Activated gamma-delta T cell (primary cell): ENCODE measurements around the gene TXNRD3.
"Not testable (repeated sequence)": the region's sequence is repeated elsewhere in the genome, so short reads cannot be mapped to it uniquely, and the experiment has no call there.

Experiments used
- DNase-seq: peaks from one replicate; lab custom pipeline; 2025; lab: John Stamatoyannopoulos, UW

Gene TXNRD3

DNA sequence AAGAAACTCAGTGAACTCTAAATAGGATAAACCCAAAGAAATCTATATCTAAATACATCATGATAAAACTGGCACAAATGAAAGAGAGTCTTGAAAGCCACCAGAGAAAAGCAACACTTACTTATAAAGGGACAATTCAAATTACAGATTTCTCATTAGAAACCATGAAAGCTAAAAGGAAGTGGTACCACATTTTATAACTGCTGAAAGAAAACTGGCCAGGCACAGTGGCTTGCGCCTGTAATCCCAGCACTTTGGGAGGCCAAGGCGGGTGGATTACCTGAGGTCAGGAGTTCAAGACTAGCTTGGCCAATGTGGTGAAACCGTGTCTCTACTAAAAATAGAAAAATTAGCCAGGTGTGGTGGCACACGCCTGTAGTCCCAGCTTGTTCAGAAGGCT is 59.4 kb downstream of the TXNRD3 start:
- DNase-seq = not testable (repeated sequence)

DNA sequence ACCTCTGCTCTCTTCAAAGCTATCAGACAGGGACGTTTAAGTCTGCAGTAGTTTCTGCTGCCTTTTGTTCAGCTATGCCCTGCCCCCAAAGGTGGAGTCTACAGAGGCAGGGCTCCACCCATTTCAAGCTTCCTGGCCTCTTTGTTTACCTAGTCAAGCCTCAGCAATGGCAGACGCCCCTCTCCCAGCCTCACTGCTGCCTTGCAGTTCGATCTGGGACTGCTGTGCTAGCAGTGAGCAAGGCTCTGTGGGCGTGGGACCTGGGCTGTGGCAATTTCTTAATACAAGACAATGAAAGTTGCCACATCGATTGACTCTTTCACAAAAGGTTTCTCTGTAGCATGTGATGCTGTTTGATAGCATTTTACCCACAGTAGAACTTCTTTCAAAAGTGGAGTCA is 63.4 kb downstream of the TXNRD3 start:
- not testable (repeated sequence) for DNase-seq

DNA sequence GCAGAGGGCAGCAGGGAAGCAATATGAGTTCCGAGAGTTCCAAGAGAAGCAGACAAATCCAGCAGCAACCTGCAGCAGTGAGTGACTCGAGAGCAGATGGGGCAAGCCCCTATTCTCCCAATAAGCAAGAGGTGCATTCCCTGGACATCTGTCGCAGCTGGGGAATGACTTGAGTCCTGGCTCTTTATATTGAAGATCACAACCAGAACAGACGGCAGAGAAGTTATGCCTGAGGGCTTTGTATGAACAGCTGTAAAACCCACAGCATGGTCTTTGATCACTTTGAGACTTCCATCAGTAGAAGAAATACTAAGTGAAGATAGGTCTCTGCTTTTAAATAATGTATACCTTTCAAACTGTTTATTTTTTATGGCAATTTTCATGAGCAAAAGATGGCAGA is 72.6 kb downstream of the TXNRD3 start:
- DNase-seq = no peak

DNA sequence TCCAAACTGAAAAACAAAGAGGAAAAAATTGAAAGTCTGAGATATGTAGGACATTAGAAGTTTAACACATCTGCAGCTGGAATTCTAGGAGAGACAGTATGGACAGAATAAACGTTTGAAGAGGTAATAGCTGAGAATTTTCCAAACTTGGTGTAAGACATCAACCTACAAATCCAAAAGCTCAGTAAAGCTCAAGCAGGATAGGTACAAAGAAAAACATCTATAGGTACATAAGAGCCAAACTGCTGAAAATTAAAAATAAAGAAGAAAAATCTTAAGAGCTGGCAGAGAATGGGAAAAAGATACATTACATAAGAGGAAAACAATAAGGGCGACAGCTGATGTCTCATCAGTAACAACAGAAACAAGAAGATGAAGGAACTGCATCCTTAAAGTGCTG is 73.4 kb downstream of the TXNRD3 start:
- DNase-seq = no peak

DNA sequence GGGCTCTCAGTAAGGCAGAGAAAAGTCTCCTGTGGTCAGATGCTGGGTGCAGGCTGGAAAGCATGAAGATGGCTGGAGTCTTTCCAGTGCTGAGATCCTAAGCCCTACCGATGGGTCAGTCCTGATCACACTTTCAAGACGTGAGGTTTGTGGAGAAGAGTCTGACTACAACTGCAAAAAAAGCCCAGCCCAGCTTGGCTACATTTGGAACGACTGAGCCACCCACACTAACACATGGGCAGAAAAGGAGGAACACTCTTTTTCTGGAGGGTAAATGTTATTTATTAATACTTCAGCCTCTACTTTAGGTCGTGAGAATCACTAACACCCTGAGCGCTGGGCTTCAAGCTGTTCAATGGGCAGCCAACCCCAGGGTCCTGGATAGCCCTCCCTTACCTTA is 74.2 kb downstream of the TXNRD3 start:
- no peak for DNase-seq

DNA sequence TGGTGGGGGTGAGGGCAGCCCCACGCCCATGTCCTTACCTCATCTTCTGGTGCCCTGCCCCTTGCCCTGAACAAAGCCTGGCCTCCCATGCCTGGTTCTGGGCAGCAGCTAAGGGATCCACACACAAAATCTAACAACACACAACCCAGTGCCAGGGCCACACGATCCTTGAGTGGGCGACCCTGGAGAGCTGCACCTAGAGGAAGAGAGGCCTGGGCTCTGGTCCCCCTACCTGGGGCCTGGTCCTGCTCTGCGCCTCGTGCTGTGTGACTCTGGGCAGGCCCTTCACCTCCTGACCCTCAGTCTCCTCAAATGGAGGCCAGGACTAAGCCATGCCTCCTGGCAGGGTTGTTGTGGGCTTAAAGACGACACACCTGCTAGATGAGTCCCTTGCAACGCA is 76.2 kb downstream of the TXNRD3 start:
- DNase-seq = no peak

DNA sequence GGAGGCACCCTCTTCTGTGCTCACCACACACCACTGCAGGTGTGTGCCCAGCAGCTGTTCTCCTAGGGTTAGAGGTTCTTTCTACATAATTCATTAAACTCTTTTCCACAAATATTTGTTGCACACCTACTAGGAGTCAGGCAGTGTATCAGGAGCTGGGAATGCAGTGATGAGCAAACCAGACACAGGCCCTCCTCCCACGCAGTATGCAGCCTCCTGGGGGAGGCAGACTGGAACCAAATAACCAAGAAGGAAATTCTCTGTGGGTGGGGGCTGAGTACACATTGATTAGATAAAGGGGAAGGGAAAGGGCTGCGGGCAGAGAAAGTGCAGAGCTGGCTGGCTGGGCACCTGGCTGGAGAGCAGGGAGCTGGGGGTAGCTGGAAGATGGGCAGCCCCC is 77.7 kb downstream of the TXNRD3 start:
- no peak for DNase-seq

DNA sequence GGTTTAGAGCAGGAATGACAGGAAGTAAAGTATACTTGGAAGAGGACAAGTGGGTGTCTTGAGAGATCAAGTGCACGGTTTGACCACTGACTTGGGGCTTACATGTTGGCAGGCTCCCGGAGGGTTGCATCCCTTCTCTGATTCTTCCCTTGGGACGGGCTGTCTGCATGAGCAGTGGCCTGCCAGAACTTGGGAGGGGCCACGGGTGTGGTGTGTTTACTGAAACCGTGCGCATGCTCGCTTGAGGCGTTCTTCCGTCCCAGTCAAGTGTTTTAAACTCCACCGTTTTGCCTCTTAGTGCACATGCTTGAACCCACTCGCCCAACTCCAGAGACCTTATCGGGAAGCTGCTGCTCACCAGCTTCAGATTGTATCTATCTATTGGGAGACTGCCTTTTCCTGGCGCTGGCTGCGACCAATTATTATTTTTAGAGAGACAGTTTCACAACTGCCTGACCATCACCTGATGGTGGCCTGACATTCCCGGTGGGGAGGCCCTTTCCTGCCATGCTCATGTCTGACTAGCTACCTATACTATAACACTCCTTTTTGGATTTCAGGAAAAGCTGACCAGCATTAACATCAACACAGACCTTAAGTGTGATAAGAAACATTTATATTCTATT is 81.3 kb downstream of the TXNRD3 start:
- no peak for DNase-seq

DNA sequence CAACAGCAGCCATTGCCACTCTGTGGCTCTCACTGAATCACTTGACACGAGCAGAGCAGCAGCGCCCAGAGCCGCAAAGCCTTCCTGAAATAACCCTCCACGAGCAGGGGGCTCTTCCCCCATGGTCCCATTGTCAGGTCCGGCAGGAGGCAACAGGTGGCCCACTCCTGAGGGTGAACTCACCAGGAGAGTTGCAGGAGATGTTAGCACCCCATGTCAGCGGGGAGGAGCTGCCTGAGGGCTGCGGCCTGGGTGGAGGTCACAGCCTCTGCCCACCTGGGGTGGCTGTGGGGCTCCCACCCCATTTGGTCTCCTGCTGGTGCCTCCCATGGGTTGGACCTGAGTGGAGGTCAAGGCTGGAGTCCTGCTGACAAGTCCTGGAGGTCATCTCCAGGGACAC is 83.8 kb downstream of the TXNRD3 start:
- DNase-seq = no peak

DNA sequence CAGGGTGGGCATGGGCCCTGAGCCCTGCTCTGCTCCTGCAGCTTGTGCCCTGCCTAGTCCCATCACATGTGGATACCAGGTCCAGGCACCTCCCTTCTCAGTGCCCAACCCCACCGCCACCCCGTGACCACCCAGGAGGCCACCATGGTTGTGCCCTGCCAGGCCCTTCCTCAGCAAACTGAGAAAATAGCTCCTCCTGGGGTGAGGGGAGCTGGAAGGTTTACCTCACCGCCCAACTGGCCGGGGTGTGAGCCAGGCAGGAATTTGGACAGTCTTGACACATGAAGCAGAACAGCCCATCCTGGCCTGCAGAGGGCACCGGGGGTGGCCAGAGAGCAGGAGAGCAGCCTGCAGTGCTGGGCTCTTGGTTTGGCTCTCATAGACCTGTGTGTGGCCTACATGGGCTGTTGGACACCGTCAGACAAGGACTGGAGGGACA is 84.8 kb downstream of the TXNRD3 start:
- no peak for DNase-seq

DNA sequence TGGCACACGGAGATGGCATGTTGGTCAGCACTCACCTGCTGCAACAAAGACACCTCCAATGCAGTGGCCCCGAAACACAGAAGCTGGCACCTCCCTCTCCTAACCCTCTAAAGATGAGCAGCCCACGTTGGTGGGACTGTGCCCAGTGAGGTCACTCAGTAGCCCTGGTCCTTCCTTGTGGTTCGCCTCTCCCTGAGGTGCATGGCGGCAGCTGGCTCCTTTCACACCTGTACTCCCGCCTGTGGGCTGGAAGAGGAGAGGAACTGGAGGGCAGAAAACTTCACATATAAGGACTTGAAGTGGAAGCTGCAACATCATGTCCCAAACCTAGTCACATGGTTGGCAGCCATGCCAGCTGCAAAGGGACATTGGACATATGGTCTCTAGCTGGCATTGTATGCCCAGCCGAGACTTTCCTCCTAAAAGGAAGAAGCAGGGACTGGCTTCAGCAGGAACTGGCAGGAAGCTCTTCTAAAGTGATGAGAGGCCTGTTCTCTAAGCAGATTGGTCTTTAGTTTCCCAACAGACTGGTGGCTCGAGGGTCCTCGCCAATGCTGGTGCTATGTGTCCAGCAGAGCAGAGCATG is 85.4 kb downstream of the TXNRD3 start:
- DNase-seq = no peak

DNA sequence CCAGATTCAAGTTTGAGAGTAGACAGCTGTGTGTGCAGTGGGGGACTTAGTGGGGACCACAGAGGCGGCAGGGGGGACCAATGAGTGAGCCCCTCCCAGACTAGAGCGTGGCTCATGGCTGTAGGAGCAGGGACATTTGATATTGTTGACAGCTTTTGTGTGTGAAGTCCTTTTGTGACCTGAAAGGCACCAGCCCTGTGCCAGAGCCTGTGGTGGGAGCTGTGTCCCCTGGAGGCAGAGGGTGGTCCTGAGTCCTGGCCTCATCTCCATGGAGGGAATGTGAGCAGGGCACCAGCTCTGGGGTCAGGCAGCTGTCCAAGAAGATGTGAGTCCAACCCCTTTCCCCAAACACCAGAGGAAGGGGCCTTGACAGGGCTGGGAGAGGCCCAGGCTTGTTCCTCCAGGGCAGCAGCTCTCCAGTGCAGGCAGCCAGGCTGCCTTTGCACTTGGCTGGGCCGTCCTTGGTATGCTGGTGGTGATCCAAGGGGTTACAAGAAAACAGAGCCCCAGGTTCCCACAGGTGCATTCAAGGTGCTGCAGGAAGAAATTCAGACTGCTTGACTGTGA is 86.1 kb downstream of the TXNRD3 start:
- DNase-seq = no peak

DNA sequence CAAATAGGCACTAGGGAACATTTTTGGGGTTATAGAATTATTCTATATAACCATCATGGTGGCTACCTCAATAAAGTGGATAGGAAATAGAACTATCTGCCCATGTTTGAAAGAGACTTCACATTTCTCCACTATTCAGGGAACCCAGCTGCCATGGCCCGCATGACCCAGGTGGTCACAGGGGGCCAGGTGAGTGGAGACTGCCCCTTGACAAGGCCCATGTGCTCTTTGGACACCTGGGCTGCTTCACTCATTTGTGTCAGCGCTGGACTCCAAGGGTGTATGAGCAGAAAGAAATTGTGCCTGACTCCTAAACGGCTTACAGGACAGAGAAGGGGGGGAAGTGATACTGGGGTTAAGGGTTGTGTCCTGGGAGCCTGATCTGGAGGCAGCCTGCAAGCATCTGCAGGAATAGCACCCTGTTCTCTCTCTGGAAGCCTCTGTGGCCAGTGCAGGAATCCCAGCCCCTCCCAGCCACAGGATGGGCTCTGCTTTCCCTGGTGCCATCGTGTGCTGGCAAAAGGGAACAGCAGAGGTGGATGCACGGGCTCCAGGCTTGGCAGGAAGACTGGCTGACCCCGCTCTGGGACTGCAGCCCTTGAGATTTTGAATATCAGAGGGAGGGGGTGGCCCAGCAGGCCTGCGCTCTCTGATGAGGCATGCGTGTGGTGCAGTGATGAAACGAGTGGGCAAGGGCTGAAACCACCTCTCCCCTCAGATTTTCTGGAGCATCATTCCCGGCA is 87.1 kb downstream of the TXNRD3 start:
- DNase-seq = no peak

DNA sequence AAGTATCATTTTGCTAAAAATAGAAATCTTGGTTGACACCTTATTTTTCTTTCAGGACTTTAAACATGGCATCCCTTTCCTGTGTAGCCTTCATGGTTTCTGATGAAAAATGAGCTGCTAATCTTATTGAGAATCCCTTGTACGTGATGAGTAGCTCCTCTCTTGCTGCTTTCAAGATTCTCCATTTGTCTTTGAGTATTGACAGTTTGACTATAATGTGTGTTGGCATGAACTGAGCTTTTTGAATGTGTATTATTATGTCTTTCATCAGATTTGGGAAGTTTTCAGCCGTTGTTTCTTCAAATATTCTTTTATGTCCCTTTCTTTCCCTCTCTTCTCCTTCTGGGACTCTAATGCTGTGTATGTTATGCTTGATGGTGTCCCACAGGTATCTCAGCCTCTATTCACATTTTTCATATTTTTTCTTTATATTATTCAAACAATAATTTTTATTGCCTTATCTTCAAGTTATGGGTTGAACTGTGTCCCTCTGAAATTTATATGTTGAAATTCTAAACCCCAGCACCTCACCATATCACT is 92.1 kb downstream of the TXNRD3 start:
- DNase-seq = no peak

DNA sequence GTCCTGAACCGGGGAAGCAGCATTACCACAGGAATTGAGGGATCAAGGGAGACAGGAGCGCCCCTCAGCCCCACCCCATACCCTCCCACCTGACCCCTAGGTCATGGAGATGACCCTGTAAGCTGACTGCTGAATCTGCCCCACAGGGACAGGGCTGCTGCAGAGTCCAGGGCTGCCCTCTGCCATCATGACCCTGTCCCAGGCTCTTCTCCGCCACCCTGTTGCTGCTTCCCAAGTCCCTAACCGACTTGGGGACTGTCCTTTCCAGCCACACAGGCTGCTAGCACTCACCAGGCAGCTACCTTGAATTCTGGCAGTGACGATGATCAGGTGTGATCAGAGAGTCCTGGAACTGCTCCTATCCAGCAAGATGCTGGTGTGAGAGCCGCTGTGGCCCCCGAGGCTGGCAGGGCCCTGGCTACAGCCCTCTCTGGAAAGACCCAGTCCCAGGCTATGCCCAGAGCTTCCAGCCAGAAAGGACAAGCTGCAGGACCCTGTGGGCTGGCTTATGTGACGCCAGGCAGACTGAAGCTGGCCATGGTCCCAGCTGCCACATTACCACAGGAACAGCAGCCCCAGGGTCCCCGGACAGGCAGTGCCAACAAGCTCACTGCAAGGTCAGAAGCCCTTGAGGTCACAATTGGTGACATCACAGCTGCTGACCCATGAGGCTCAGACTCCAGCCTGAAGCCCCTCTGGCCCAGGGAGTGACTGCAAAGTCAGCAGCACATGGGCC is 96.4 kb downstream of the TXNRD3 start, which contains the start of gene C3orf22:
TSS of gene C3orf22 (minus strand) at position 597 of the 736 bp plus-strand sequence. CDS start 5,542 bp downstream, outside the sequence.
- DNase-seq = no peak

DNA sequence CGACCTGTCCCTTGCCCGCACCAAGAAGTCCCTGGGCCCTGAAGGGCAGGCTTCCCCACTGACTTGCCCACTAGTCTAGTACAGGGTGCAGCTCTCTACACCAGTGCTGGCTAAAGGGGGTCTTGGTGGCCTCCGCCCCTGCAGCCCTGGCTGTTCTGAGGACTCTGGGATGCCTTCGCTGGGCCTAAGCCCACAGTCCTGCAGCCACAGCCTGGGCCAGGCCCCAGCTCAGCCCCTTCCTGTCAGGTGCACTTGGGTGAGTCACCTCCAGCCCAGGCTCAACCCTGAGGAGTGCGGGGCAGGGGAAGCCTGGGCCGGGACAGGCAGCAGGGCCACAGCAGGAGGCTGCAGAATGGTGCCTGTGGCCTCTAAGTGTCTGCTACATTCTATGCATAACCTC is 97.2 kb downstream of the TXNRD3 start:
- DNase-seq = no peak

DNA sequence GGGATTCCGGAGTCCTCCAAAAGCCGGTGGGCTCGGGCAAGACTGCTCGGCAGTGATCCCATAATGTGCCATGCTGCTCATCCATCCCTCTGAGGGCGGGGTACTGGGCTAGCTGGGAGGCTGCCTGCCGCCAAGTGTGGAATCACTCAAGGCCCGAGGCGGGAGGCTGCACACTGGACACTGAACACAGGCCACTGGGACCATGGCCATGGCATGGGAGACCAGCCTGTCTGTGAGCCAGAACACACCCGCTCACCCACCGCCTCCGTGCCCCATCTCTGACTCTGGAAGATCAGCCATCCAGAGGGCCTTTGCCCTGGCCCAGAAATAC is 97.5 kb downstream of the TXNRD3 start:
- no peak for DNase-seq
